ENCODE data around the gene SPIRE1.
"Not testable (repeated sequence)": the region's sequence is repeated elsewhere in the genome, so short reads cannot be mapped to it uniquely, and the experiment has no call there.

The SPIRE1 gene

GRCh38 chr18:12645254-12645653, 12.7 kb downstream of the SPIRE1 start:
- H3K9me3 ChIP-seq (ENCODE audit: control insufficient read depth, low read length) = no peaks in the 10 kb centered on the region
- no peak for DNase-seq (ENCODE audit: low read depth)
- peaks cover 34% of the 10 kb centered on the region for H3K4me1 ChIP-seq (ENCODE audit: control insufficient read depth, insufficient read depth, low read length)
- H3K4me3 ChIP-seq (ENCODE audit: low read length) = no peak overlapping the region
- H3K9ac ChIP-seq (ENCODE audit: low read length) = no peak overlapping the region
- H3K27me3 ChIP-seq (replicated peaks; ENCODE audit: control insufficient read depth, insufficient read depth, low read length) = no peaks in the 10 kb centered on the region
- no peaks in the 10 kb centered on the region for H3K36me3 ChIP-seq (ENCODE audit: control insufficient read depth, insufficient read depth, low read length, severe bottlenecking)

GRCh38 chr18:12643756-12644155, 14.2 kb downstream of the SPIRE1 start:
- DNase-seq (ENCODE audit: low read depth); H3K9ac ChIP-seq (ENCODE audit: low read length): not testable (repeated sequence)

GRCh38 chr18:12640881-12641200, 17.1 kb downstream of the SPIRE1 start:
- H3K4me3 ChIP-seq (ENCODE audit: low read length) = no peak overlapping the region
- no peaks in the 10 kb centered on the region for H3K9me3 ChIP-seq (ENCODE audit: control insufficient read depth, low read length)
- H3K9ac ChIP-seq (ENCODE audit: low read length) = no peak overlapping the region
- H3K27me3 ChIP-seq (replicated peaks; ENCODE audit: control insufficient read depth, insufficient read depth, low read length) = no peaks in the 10 kb centered on the region
- H3K4me1 ChIP-seq (ENCODE audit: control insufficient read depth, insufficient read depth, low read length) = peaks cover 46% of the 10 kb centered on the region
- no peaks in the 10 kb centered on the region for H3K36me3 ChIP-seq (ENCODE audit: control insufficient read depth, insufficient read depth, low read length, severe bottlenecking)
- DNase-seq (ENCODE audit: low read depth) = no peak

More at GRCh38 chr18:12643756-12644155, 14.2 kb downstream of the SPIRE1 start:
- H3K9me3 ChIP-seq (ENCODE audit: control insufficient read depth, low read length); H3K4me3 ChIP-seq (ENCODE audit: low read length); H3K36me3 ChIP-seq (ENCODE audit: control insufficient read depth, insufficient read depth, low read length, severe bottlenecking); H3K27me3 ChIP-seq (replicated peaks; ENCODE audit: control insufficient read depth, insufficient read depth, low read length): not testable (repeated sequence)
- peaks cover 38% of the 10 kb centered on the region for H3K4me1 ChIP-seq (ENCODE audit: control insufficient read depth, insufficient read depth, low read length)

- DNase-seq (ENCODE audit: low read depth) = peak; percentile 69
- H3K9ac ChIP-seq (ENCODE audit: low read length) = no peak overlapping the region
- no peaks in the 10 kb centered on the region for H3K36me3 ChIP-seq (ENCODE audit: control insufficient read depth, insufficient read depth, low read length, severe bottlenecking)
- peaks cover 40% of the 10 kb centered on the region for H3K4me1 ChIP-seq (ENCODE audit: control insufficient read depth, insufficient read depth, low read length)
- H3K9me3 ChIP-seq (ENCODE audit: control insufficient read depth, low read length) = no peaks in the 10 kb centered on the region
- no peaks in the 10 kb centered on the region for H3K27me3 ChIP-seq (replicated peaks; ENCODE audit: control insufficient read depth, insufficient read depth, low read length)
- H3K4me3 ChIP-seq (ENCODE audit: low read length) = no peak overlapping the region
Observed at GRCh38 chr18:12639990-12640880, 17.7 kb downstream of the SPIRE1 start.

DNA sequence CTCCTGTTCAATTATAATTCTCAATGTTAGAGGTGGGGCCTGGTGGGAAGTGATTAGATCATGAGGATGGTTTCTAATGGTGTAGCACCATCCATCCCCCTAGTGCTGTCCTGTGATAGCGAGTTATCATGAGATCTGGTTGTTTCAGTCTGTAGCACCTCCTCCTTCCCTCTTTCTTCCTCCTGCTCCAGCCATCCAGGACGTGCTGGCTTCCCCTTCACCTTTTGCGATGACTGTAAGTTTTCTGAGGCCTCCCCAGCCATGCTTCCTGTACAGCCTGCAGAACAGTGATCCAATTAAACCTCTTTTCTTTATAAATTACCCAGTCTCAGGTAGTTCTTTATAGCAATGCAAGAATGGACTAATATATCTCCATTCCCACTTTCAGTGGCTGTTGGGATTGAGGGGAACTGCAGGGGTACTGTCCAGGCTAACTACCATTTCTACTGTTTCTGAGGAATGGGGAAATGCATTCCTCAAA, 19.2 kb downstream of the SPIRE1 start:
- DNase-seq (ENCODE audit: low read depth) = no peak
- Histone ChIP-seq H3K27me3 (replicated peaks; ENCODE audit: control insufficient read depth, insufficient read depth, low read length) (no peaks in the 10 kb centered on the region), H3K4me1 (ENCODE audit: control insufficient read depth, insufficient read depth, low read length) (peaks cover 33% of the 10 kb centered on the region), H3K9me3 (ENCODE audit: control insufficient read depth, low read length) (no peaks in the 10 kb centered on the region), H3K9ac (ENCODE audit: low read length) (no peak overlapping the region), H3K4me3 (ENCODE audit: low read length) (no peak overlapping the region), H3K36me3 (ENCODE audit: control insufficient read depth, insufficient read depth, low read length, severe bottlenecking) (no peaks in the 10 kb centered on the region)

GRCh38 chr18:12637901-12638643, 19.8 kb downstream of the SPIRE1 start:
- no peaks in the 10 kb centered on the region for H3K36me3 ChIP-seq (ENCODE audit: control insufficient read depth, insufficient read depth, low read length, severe bottlenecking)
- H3K4me3 ChIP-seq (ENCODE audit: low read length) = no peak overlapping the region
- H3K4me1 ChIP-seq (ENCODE audit: control insufficient read depth, insufficient read depth, low read length) = peaks cover 28% of the 10 kb centered on the region
- H3K9me3 ChIP-seq (ENCODE audit: control insufficient read depth, low read length) = no peaks in the 10 kb centered on the region
- H3K27me3 ChIP-seq (replicated peaks; ENCODE audit: control insufficient read depth, insufficient read depth, low read length) = no peaks in the 10 kb centered on the region
- H3K9ac ChIP-seq (ENCODE audit: low read length) = no peak overlapping the region
- peak; percentile 45 for DNase-seq (ENCODE audit: low read depth)

GRCh38 chr18:12637393-12637792, 20.5 kb downstream of the SPIRE1 start:
- H3K36me3 ChIP-seq (ENCODE audit: control insufficient read depth, insufficient read depth, low read length, severe bottlenecking) = no peaks in the 10 kb centered on the region
- no peaks in the 10 kb centered on the region for H3K27me3 ChIP-seq (replicated peaks; ENCODE audit: control insufficient read depth, insufficient read depth, low read length)
- peaks cover 21% of the 10 kb centered on the region for H3K4me1 ChIP-seq (ENCODE audit: control insufficient read depth, insufficient read depth, low read length)
- H3K9ac ChIP-seq (ENCODE audit: low read length) = no peak overlapping the region
- no peaks in the 10 kb centered on the region for H3K9me3 ChIP-seq (ENCODE audit: control insufficient read depth, low read length)
- H3K4me3 ChIP-seq (ENCODE audit: low read length) = no peak overlapping the region
- peak; percentile 12 for DNase-seq (ENCODE audit: low read depth)

GRCh38 chr18:12631831-12632477, 26.0 kb downstream of the SPIRE1 start:
- no peak for DNase-seq (ENCODE audit: low read depth)

DNA sequence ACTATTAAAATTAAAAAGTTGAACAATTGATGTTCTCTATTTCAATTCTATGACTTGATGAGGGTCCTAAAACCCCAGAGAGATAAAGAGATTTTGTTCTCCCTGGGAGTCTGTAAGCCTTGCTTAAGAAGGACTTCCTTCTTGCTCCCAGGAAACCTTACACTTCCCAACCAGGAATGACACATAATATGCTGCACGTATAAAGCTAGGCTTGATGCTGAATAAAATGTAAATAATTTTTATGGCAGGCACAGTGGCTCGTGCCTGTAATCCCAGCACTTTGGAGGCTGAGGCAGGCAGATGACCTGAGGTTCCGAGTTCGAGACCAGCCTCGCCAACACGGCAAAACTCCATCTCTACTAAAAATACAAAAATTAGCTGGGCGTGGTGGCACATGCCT, 27.8 kb downstream of the SPIRE1 start:
- H3K4me1 ChIP-seq (ENCODE audit: control insufficient read depth, insufficient read depth, low read length) = peaks cover 16% of the 10 kb centered on the region
- peak; percentile 50 for DNase-seq (ENCODE audit: low read depth)
- H3K9ac ChIP-seq (ENCODE audit: low read length) = no peak overlapping the region
- no peak overlapping the region for H3K4me3 ChIP-seq (ENCODE audit: low read length)
- H3K36me3 ChIP-seq (ENCODE audit: control insufficient read depth, insufficient read depth, low read length, severe bottlenecking) = no peaks in the 10 kb centered on the region
- no peaks in the 10 kb centered on the region for H3K9me3 ChIP-seq (ENCODE audit: control insufficient read depth, low read length)
- no peaks in the 10 kb centered on the region for H3K27me3 ChIP-seq (replicated peaks; ENCODE audit: control insufficient read depth, insufficient read depth, low read length)

More at GRCh38 chr18:12631831-12632477, 26.0 kb downstream of the SPIRE1 start:
- Histone ChIP-seq H3K4me1 (ENCODE audit: control insufficient read depth, insufficient read depth, low read length) (peaks cover 16% of the 10 kb centered on the region), H3K4me3 (ENCODE audit: low read length) (no peak overlapping the region), H3K9me3 (ENCODE audit: control insufficient read depth, low read length) (no peaks in the 10 kb centered on the region), H3K36me3 (ENCODE audit: control insufficient read depth, insufficient read depth, low read length, severe bottlenecking) (no peaks in the 10 kb centered on the region), H3K9ac (ENCODE audit: low read length) (no peak overlapping the region), H3K27me3 (replicated peaks; ENCODE audit: control insufficient read depth, insufficient read depth, low read length) (no peaks in the 10 kb centered on the region)

GRCh38 chr18:12628706-12629702, 28.9 kb downstream of the SPIRE1 start:
- DNase-seq (ENCODE audit: low read depth) = peak; percentile 82
- H3K4me3 ChIP-seq (ENCODE audit: low read length) = no peak overlapping the region
- no peaks in the 10 kb centered on the region for H3K27me3 ChIP-seq (replicated peaks; ENCODE audit: control insufficient read depth, insufficient read depth, low read length)

More at GRCh38 chr18:12628706-12629702, 28.9 kb downstream of the SPIRE1 start:
- peaks cover 21% of the 10 kb centered on the region for H3K4me1 ChIP-seq (ENCODE audit: control insufficient read depth, insufficient read depth, low read length)
- no peak overlapping the region for H3K9ac ChIP-seq (ENCODE audit: low read length)
- no peaks in the 10 kb centered on the region for H3K9me3 ChIP-seq (ENCODE audit: control insufficient read depth, low read length)
- no peaks in the 10 kb centered on the region for H3K36me3 ChIP-seq (ENCODE audit: control insufficient read depth, insufficient read depth, low read length, severe bottlenecking)
